Measurements from ENCODE around the gene KIF20A. TPM values are rescaled to one million over a fixed set of nuclear protein-coding genes. Genes with fewer than 3 reads are reported as not detected.

KIF20A gene
- total RNA-seq, 3 donors from 2014 or later = 0.29 to 2.1 TPM; not detected in 1

GRCh38 chr5:138234651-138235050, 55.7 kb downstream of the KIF20A start:
- no peak for TF ChIP-seq POLR2AphosphoS5 (IDR thresholded peaks at IDR 0.05)
- TF ChIP-seq POLR2A (IDR thresholded peaks at IDR 0.05) = no peak
- TF ChIP-seq CTCF (IDR thresholded peaks at IDR 0.05) = no peak
- Histone ChIP-seq H3K27me3 (no peaks in the 10 kb centered on the region), H3K4me3 (no peak overlapping the region), H3K27ac (no peak overlapping the region), H3K4me1 (peaks cover 0 to 7% of the 10 kb centered on the region in 2 donors), H3K36me3 (no peaks in the 10 kb centered on the region), H3K9me3 (no peaks in the 10 kb centered on the region)
- intact Hi-C loops (cut with DNase I; ENCODE audit: low total_unique reads) = no loop called here
- no peak for DNase-seq (ENCODE audit: low spot score in 2 of 2)

Other genes starting within 250 kb of the KIF20A start
- 10 to 100 TPM; 42.7 to 55.8 (median 52.4) TPM for gene FAM13B, start 146.0 kb upstream of the KIF20A start, total RNA-seq
- not detected for gene WNT8A, start 95.1 kb upstream of the KIF20A start, total RNA-seq
- 1 to 10 TPM; 1.9 to 3.9 (median 2.5) TPM for gene NME5, start 39.7 kb upstream of the KIF20A start, total RNA-seq
- gene BRD8, start 482 bp upstream of the KIF20A start, total RNA-seq = 10 to 100 TPM; 28.6 to 90.4 (median 69.5) TPM
- gene CDC23, start 34.2 kb downstream of the KIF20A start, total RNA-seq = 10 to 100 TPM; 15.0 to 31.3 (median 22.0) TPM
- not detected for gene GFRA3, start 95.5 kb downstream of the KIF20A start, total RNA-seq
- gene CDC25C, start 152.7 kb downstream of the KIF20A start, total RNA-seq = under 1 TPM in 1 of 3 donors, not detected in 2; 0.64 TPM
- gene FAM53C, start 159.2 kb downstream of the KIF20A start, total RNA-seq = 10 to 100 TPM; 16.6 to 31.0 (median 23.3) TPM
- 10 to 100 TPM; 61.3 to 85.0 (median 66.5) TPM for gene KDM3B, start 173.6 kb downstream of the KIF20A start, total RNA-seq